Testis (tissue), 2 donors: ENCODE results near the gene INAVA.

ENCODE experiments used
- POLR2A ChIP-seq: fragments of 450-650 bp; IDR thresholded peaks from one replicate; pipeline ENCODE4 v1.6.1; 2017; ENCODE audit warnings: antibody characterized with exemption, mild to moderate bottlenecking, moderate library complexity
- TF ChIP-seq, protein P1 (sequence below), 3 experiments: fragments of 450-650 bp in 2 of 3; fragments of 200-600 bp in 1 of 3; sonication (generic) in 1 of 3; IDR thresholded peaks; one replicate each; pipeline ENCODE4 v1.5.1; 2016 to 2019; ENCODE audit warnings: antibody characterized with exemption in 3 of 3, mild to moderate bottlenecking in 2 of 3, moderate library complexity in 1 of 3

- TF ChIP-seq, protein P1, sequence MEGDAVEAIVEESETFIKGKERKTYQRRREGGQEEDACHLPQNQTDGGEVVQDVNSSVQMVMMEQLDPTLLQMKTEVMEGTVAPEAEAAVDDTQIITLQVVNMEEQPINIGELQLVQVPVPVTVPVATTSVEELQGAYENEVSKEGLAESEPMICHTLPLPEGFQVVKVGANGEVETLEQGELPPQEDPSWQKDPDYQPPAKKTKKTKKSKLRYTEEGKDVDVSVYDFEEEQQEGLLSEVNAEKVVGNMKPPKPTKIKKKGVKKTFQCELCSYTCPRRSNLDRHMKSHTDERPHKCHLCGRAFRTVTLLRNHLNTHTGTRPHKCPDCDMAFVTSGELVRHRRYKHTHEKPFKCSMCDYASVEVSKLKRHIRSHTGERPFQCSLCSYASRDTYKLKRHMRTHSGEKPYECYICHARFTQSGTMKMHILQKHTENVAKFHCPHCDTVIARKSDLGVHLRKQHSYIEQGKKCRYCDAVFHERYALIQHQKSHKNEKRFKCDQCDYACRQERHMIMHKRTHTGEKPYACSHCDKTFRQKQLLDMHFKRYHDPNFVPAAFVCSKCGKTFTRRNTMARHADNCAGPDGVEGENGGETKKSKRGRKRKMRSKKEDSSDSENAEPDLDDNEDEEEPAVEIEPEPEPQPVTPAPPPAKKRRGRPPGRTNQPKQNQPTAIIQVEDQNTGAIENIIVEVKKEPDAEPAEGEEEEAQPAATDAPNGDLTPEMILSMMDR (IDR thresholded peaks at IDR 0.05), result no peak
- no peak for TF ChIP-seq POLR2A
These were observed 37.1 kb downstream of the INAVA start for GRCh38 chr1:200931776-200932175.
